ENCODE results near the gene NUTM2E. TPM values are rescaled to one million over a fixed set of nuclear protein-coding genes. Genes with fewer than 3 reads are reported as not detected.
"Not testable (repeated sequence)": the region's sequence is repeated elsewhere in the genome, so short reads cannot be mapped to it uniquely, and the experiment has no call there.

Gene NUTM2E
- total RNA-seq, 1 donor from 2014 or later, result not detected

GRCh38 chr10:79823387-79823786, 3.2 kb upstream of the NUTM2E start:
- H3K27me3 ChIP-seq; H3K27ac ChIP-seq; H3K36me3 ChIP-seq; DNase-seq (ENCODE audit: extremely low spot score in 2 of 2); H3K4me1 ChIP-seq; intact Hi-C loops (cut with DNase I); H3K9me3 ChIP-seq; H3K4me3 ChIP-seq: not testable (repeated sequence)

- H3K36me3 ChIP-seq; intact Hi-C loops (cut with DNase I); H3K9me3 ChIP-seq; H3K27me3 ChIP-seq; DNase-seq (ENCODE audit: extremely low spot score in 2 of 2); H3K4me1 ChIP-seq: not testable (repeated sequence)
- Histone ChIP-seq H3K4me3 (peak overlapping the region; percentile 50 to 56), H3K27ac (peak overlapping the region; percentile 84)
Observed at GRCh38 chr10:79825587-79826011, 940 bp upstream of the NUTM2E start.

DNA sequence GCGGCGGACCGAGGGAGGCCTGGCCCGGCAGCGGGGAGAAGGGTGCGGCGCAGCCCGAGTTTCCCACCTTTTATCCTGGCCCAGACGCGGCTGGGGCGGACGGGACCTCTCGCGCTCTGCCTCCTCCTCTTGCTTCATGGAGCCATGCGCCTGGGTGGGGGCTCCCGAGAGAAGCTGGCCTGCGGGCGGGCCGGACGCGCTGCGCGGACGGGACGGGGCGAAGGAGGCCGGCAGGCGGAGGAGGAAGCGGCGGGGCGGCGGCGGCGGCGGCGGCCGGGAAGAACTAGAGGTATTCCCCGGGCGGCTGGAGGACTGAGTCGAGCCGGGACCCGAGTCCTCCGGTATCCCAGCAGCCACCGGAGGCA, 426 bp upstream of the NUTM2E start:
- intact Hi-C loops (cut with DNase I); DNase-seq (ENCODE audit: extremely low spot score in 2 of 2); H3K27me3 ChIP-seq; H3K4me1 ChIP-seq; H3K36me3 ChIP-seq; H3K9me3 ChIP-seq: not testable (repeated sequence)
- Histone ChIP-seq H3K27ac (peak overlapping the region; percentile 84), H3K4me3 (peak overlapping the region; percentile 50 to 56)

DNA sequence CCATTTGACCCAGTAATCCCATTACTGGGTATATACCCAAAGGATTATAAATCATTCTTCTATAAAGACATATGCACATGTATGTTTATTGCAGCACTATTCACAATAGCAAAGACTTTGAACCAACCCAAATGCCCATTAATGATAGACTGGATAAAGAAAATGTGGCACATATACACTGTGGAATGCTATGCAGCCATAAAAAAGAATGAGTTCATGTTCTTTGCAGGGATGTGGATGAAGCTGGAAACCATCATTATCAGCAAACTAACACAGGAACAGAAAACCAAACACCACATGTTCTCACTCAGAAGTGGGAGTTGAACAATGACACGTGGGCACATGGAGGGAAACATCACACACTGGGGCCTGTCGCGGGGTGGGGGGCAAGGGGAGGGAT, 7.3 kb downstream of the NUTM2E start:
- H3K27ac ChIP-seq; H3K9me3 ChIP-seq; H3K4me1 ChIP-seq; H3K27me3 ChIP-seq; intact Hi-C loops (cut with DNase I); H3K4me3 ChIP-seq; DNase-seq (ENCODE audit: extremely low spot score in 2 of 2); H3K36me3 ChIP-seq: not testable (repeated sequence)

GRCh38 chr10:79835891-79836290, 9.4 kb downstream of the NUTM2E start:
- intact Hi-C loops (cut with DNase I); H3K27me3 ChIP-seq; H3K27ac ChIP-seq; H3K9me3 ChIP-seq; H3K36me3 ChIP-seq; H3K4me1 ChIP-seq; H3K4me3 ChIP-seq; DNase-seq (ENCODE audit: extremely low spot score in 2 of 2): not testable (repeated sequence)

- intact Hi-C loops (cut with DNase I); H3K4me1 ChIP-seq; H3K27ac ChIP-seq; H3K27me3 ChIP-seq; H3K36me3 ChIP-seq; H3K4me3 ChIP-seq; DNase-seq (ENCODE audit: extremely low spot score in 2 of 2); H3K9me3 ChIP-seq: not testable (repeated sequence)
Observed at GRCh38 chr10:79836891-79837290, 10.4 kb downstream of the NUTM2E start.

DNA sequence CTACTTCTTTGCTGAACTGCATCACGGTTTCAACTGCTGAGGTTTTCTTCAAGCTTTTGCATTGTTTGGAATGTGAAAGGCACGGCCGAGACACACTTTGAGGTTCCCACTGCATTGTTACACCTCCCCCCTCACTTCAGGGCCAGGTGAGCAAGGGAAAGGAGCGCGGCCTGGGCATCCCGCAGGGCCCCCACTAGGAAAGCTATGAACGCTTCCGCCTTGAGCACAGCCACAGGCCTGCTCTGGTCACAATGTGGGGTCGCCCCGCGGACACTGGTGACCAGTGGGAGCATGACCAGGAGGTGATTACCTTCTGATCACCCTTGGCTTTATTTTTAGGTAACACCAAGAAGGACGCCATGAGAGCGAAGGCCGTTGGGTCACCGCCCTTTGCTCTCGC, 11.9 kb downstream of the NUTM2E start:
- intact Hi-C loops (cut with DNase I); H3K4me1 ChIP-seq: not testable (repeated sequence)

GRCh38 chr10:79853191-79853854, 26.8 kb downstream of the NUTM2E start:
- H3K4me3 ChIP-seq; H3K36me3 ChIP-seq; DNase-seq (ENCODE audit: extremely low spot score in 2 of 2); intact Hi-C loops (cut with DNase I); H3K9me3 ChIP-seq; H3K4me1 ChIP-seq; H3K27me3 ChIP-seq; H3K27ac ChIP-seq: not testable (repeated sequence)

More for the DNA sequence above, 11.9 kb downstream of the NUTM2E start:
- H3K36me3 ChIP-seq; H3K27me3 ChIP-seq; H3K27ac ChIP-seq; H3K9me3 ChIP-seq; DNase-seq (ENCODE audit: extremely low spot score in 2 of 2); H3K4me3 ChIP-seq: not testable (repeated sequence)

DNA sequence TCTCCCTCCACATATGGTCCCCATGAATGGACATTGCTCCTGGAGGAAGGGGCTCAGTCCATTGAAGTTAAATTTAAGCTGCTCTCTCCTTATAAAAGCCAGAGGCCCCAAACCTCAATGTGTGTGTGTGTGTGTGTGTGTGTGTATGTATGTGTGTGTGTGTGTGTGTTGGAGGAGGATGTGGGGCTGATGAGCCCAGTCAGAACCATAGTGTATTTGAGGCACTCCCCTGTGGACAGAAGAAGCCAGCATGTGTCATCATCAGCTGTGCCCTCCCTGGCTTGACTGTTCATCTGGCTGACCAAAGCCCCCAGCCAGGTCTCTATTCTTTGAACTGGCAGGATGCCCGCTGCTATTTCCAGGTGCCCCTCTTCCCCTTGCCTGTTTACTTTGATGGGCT, 35.7 kb downstream of the NUTM2E start:
- H3K36me3 ChIP-seq; intact Hi-C loops (cut with DNase I); H3K4me1 ChIP-seq: not testable (repeated sequence)

GRCh38 chr10:79862803-79863202, 36.3 kb downstream of the NUTM2E start:
- intact Hi-C loops (cut with DNase I); H3K9me3 ChIP-seq; H3K36me3 ChIP-seq; H3K27me3 ChIP-seq; H3K27ac ChIP-seq; DNase-seq (ENCODE audit: extremely low spot score in 2 of 2); H3K4me1 ChIP-seq; H3K4me3 ChIP-seq: not testable (repeated sequence)

More for the DNA sequence above, 35.7 kb downstream of the NUTM2E start:
- H3K27me3 ChIP-seq; H3K27ac ChIP-seq; H3K4me3 ChIP-seq; DNase-seq (ENCODE audit: extremely low spot score in 2 of 2); H3K9me3 ChIP-seq: not testable (repeated sequence)

- intact Hi-C loops (cut with DNase I); H3K27me3 ChIP-seq; H3K27ac ChIP-seq: not testable (repeated sequence)
Observed at GRCh38 chr10:79866903-79867551, 40.5 kb downstream of the NUTM2E start.

DNA sequence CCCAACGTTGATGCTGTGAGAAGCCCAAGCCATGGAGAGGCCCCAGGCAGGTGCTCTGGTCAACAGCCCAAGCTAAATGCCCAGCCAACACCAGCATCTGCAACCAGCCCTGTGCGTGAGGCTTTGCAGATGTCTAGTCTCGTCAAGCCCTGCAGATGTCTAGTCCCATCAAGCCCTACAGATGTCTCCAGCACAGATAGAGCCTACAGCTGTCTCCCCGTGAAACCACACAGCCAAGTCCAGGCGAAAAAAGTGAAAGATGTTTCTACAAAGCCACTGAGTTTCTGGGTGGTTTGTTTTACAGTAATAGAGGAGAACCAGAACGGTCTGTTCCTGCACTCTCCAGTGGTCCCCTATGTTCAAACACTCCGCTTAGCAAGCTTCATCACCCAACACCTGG, 41.5 kb downstream of the NUTM2E start:
- intact Hi-C loops (cut with DNase I); DNase-seq (ENCODE audit: extremely low spot score in 2 of 2); H3K27me3 ChIP-seq; H3K36me3 ChIP-seq; H3K27ac ChIP-seq; H3K9me3 ChIP-seq; H3K4me1 ChIP-seq; H3K4me3 ChIP-seq: not testable (repeated sequence)

More at GRCh38 chr10:79866903-79867551, 40.5 kb downstream of the NUTM2E start:
- H3K36me3 ChIP-seq; H3K4me1 ChIP-seq; DNase-seq (ENCODE audit: extremely low spot score in 2 of 2); H3K4me3 ChIP-seq; H3K9me3 ChIP-seq: not testable (repeated sequence)

GRCh38 chr10:79869439-79870097, 43.0 kb downstream of the NUTM2E start:
- H3K9me3 ChIP-seq; H3K36me3 ChIP-seq; DNase-seq (ENCODE audit: extremely low spot score in 2 of 2); H3K4me1 ChIP-seq; H3K27me3 ChIP-seq; H3K4me3 ChIP-seq; intact Hi-C loops (cut with DNase I); H3K27ac ChIP-seq: not testable (repeated sequence)

- H3K4me3 ChIP-seq; H3K27me3 ChIP-seq; H3K4me1 ChIP-seq; H3K27ac ChIP-seq; H3K36me3 ChIP-seq; DNase-seq (ENCODE audit: extremely low spot score in 2 of 2); H3K9me3 ChIP-seq; intact Hi-C loops (cut with DNase I): not testable (repeated sequence)
Observed at GRCh38 chr10:79871729-79872128, 45.2 kb downstream of the NUTM2E start.
